Liver (tissue), 9 donors: Measurements from ENCODE around the gene ZEB1. TPM values are rescaled to one million over a fixed set of nuclear protein-coding genes. Genes with fewer than 3 reads are reported as not detected.

Experiments
- DNase-seq: peaks from one replicate; pipeline ENCODE4 v3.0.0-alpha.2; 2017; ENCODE audit warnings: low spot score
- H3K27ac ChIP-seq, 2 donors: one replicate each; pipeline ENCODE4 v1.7.0; 2013; ENCODE audit warnings: inconsistent platforms in 2 of 2, low read length in 2 of 2, control low read depth in 1 of 2, low read depth in 1 of 2, mild to moderate bottlenecking in 1 of 2
- H3K27me3 ChIP-seq, 4 donors: one replicate each; pipeline versions ENCODE4 v1.6.1 to v1.7.0; 2013; ENCODE audit warnings: low read length in 3 of 4, inconsistent platforms in 1 of 4, mild to moderate bottlenecking in 1 of 4, moderate library complexity in 1 of 4; ENCODE audit not compliant: control insufficient read depth in 4 of 4, insufficient read depth in 4 of 4
- H3K36me3 ChIP-seq, 4 donors: one replicate each; pipeline versions ENCODE4 v1.6.1 to v1.7.0; 2013; ENCODE audit warnings: low read length in 3 of 4, mild to moderate bottlenecking in 3 of 4, low read depth in 1 of 4, moderate library complexity in 1 of 4; ENCODE audit not compliant: control insufficient read depth in 4 of 4, insufficient read depth in 3 of 4
- H3K4me1 ChIP-seq, 4 donors: one replicate each; pipeline versions ENCODE4 v1.6.1 to v1.7.0; 2013; ENCODE audit warnings: low read length in 3 of 4, mild to moderate bottlenecking in 3 of 4, moderate library complexity in 1 of 4; ENCODE audit not compliant: control insufficient read depth in 4 of 4, insufficient read depth in 4 of 4
- H3K4me3 ChIP-seq, 3 donors: one replicate each; pipeline versions ENCODE4 v1.6.1 to v1.7.0; 2013; ENCODE audit warnings: low read length in 3 of 3, control low read depth in 1 of 3, low read depth in 1 of 3, mild to moderate bottlenecking in 1 of 3
- H3K9ac ChIP-seq, 2 donors: one replicate each; pipeline ENCODE4 v1.7.0; 2013; ENCODE audit warnings: low read length in 2 of 2, mild to moderate bottlenecking in 2 of 2, moderate library complexity in 2 of 2, control low read depth in 1 of 2, low read depth in 1 of 2
- H3K9me3 ChIP-seq, 4 donors: one replicate each; pipeline versions ENCODE4 v1.6.1 to v1.7.0; 2013; ENCODE audit warnings: low read length in 3 of 4; ENCODE audit not compliant: control insufficient read depth in 4 of 4
- ATF3 ChIP-seq: IDR thresholded peaks from 2 replicates; pipeline ENCODE4 v1.6.1; 2016; ENCODE audit warnings: antibody characterized with exemption
- CTCF ChIP-seq: fragments of 150-350 bp; IDR thresholded peaks from 2 replicates; pipeline ENCODE4 v1.5.1; 2017; ENCODE audit warnings: improper control_type of control experiment, low read depth, low read length; ENCODE audit not compliant: missing input control
- EGR1 ChIP-seq, 2 donors: IDR thresholded peaks; 2 replicates each; pipeline ENCODE4 v1.6.1; 2016 to 2018; ENCODE audit warnings: antibody characterized with exemption in 2 of 2, low read depth in 2 of 2
- FOXA1 ChIP-seq: IDR thresholded peaks from 2 replicates; pipeline ENCODE4 v1.6.1; 2016; ENCODE audit warnings: antibody characterized with exemption
- FOXA2 ChIP-seq: IDR thresholded peaks from 2 replicates; pipeline ENCODE4 v1.6.1; 2016; ENCODE audit warnings: antibody characterized with exemption
- GABPA ChIP-seq, 2 donors: IDR thresholded peaks in 1 of 2; conservative IDR thresholded peaks in 1 of 2; 2 replicates each; pipeline ENCODE4 v1.6.1; 2016; ENCODE audit warnings: antibody characterized with exemption in 2 of 2, mild to moderate bottlenecking in 1 of 2, moderate library complexity in 1 of 2
- HNF4A ChIP-seq, 2 donors: conservative IDR thresholded peaks; 2 replicates each; pipeline ENCODE4 v1.6.1; 2016; ENCODE audit warnings: antibody characterized with exemption in 2 of 2, mild to moderate bottlenecking in 2 of 2
- HNF4G ChIP-seq: IDR thresholded peaks from 2 replicates; pipeline ENCODE4 v1.6.1; 2016; ENCODE audit warnings: antibody characterized with exemption
- JUND ChIP-seq, 2 donors: IDR thresholded peaks; 2 replicates each; pipeline ENCODE4 v1.6.1; 2016; ENCODE audit warnings: antibody characterized with exemption in 2 of 2
- MAX ChIP-seq: IDR thresholded peaks from 2 replicates; pipeline ENCODE4 v1.6.1; 2016; ENCODE audit warnings: antibody characterized with exemption
- NR2F2 ChIP-seq: IDR thresholded peaks from 2 replicates; pipeline ENCODE4 v1.6.1; 2016; ENCODE audit warnings: antibody characterized with exemption
- RAD21 ChIP-seq, 2 donors: IDR thresholded peaks; 2 replicates each; pipeline ENCODE4 v1.6.1; 2016; ENCODE audit warnings: antibody characterized with exemption in 2 of 2, mild to moderate bottlenecking in 2 of 2
- REST ChIP-seq: IDR thresholded peaks from 2 replicates; pipeline ENCODE4 v1.6.1; 2016; ENCODE audit warnings: antibody characterized with exemption, mild to moderate bottlenecking
- RXRA ChIP-seq, 2 donors: IDR thresholded peaks; 2 replicates each; pipeline ENCODE4 v1.6.1; 2017 to 2018; ENCODE audit warnings: antibody characterized with exemption in 2 of 2, mild to moderate bottlenecking in 1 of 2
- SP1 ChIP-seq: IDR thresholded peaks from 2 replicates; pipeline ENCODE4 v1.6.1; 2018; ENCODE audit warnings: antibody characterized with exemption, mild to moderate bottlenecking
- TAF1 ChIP-seq: conservative IDR thresholded peaks from 2 replicates; pipeline ENCODE4 v1.6.1; 2016; ENCODE audit warnings: antibody characterized with exemption, mild to moderate bottlenecking
- YY1 ChIP-seq: IDR thresholded peaks from 2 replicates; pipeline ENCODE4 v1.6.1; 2016; ENCODE audit warnings: antibody characterized with exemption, mild to moderate bottlenecking
- ZBTB33 ChIP-seq: IDR thresholded peaks from 2 replicates; pipeline ENCODE4 v1.6.1; 2016; ENCODE audit warnings: antibody characterized with exemption
- WGBS: extraction: QIAGEN DNeasy Blood & Tissue Kit; methylation state at CpG from one replicate; pipeline ENCODE4 v1.1.7; 2013; 5-methylcytosine and 5-hydroxymethylcytosine counted together
- polyA plus RNA-seq, 2 donors: library from polyadenylated mRNA; stranded (reverse) in 1 of 2; unstranded in 1 of 2; fragments of 200-250 nt in 1 of 2; fragments of >200 nt in 1 of 2; fragmentation: Nextera tagmentation in 1 of 2; extraction: Ambion mirVana in 1 of 2; gene quantifications; one replicate each; pipeline versions ENCODE4 v1.2.1 to v1.2.3, GENCODE V29; 2013 to 2015
- total RNA-seq, 2 donors: library from RNA; depleted of rRNA; stranded (reverse); fragments of >200 nt; gene quantifications; one replicate each; pipeline ENCODE4 v1.2.3, GENCODE V29; 2014
- donor health status: healthy.
- donor health status: healthy.
- donor health status: healthy.
- donor health status: healthy.
- donor health status: healthy.

The ZEB1 gene
- total and polyA plus RNA-seq, 4 donors, result 3.2 to 19.6 (median 6.5) TPM

GRCh38 chr10:31290386-31290785 is 28.6 kb upstream of the ZEB1 start:
- Histone ChIP-seq H3K4me1 (no peaks in the 10 kb centered on the region), H3K9ac (no peak overlapping the region), H3K9me3 (no peaks in the 10 kb centered on the region), H3K4me3 (no peak overlapping the region), H3K27me3 (no peaks in the 10 kb centered on the region), H3K36me3 (no peaks in the 10 kb centered on the region), H3K27ac (no peak overlapping the region)
- 76% methylated on average over 3 of the region's 3 CpGs for WGBS
- TF ChIP-seq HNF4A (conservative IDR thresholded peaks at IDR 0.05) (no peak), MAX (no peak), TAF1 (no peak), RXRA (IDR thresholded peaks at IDR 0.05) (no peak)
- no peak for DNase-seq

- Histone ChIP-seq H3K9me3 (no peaks in the 10 kb centered on the region), H3K9ac (no peak overlapping the region), H3K4me1 (no peaks in the 10 kb centered on the region), H3K36me3 (no peaks in the 10 kb centered on the region), H3K27me3 (no peaks in the 10 kb centered on the region), H3K27ac (no peak overlapping the region), H3K4me3 (no peak overlapping the region)
- no peak for DNase-seq
- no peak for TF ChIP-seq REST
- TF ChIP-seq SP1, result no peak
- no peak for TF ChIP-seq ZBTB33
- TF ChIP-seq JUND (IDR thresholded peaks at IDR 0.05), result no peak
- no peak for TF ChIP-seq GABPA (IDR thresholded peaks at IDR 0.05 in 1 of 2, conservative IDR thresholded peaks at IDR 0.05 in 1 of 2)
- TF ChIP-seq CTCF, result no peak
- TF ChIP-seq MAX, result no peak
- TF ChIP-seq FOXA2, result no peak
- no peak for TF ChIP-seq RAD21 (IDR thresholded peaks at IDR 0.05)
- TF ChIP-seq ATF3, result no peak
- no peak for TF ChIP-seq HNF4A (conservative IDR thresholded peaks at IDR 0.05)
- no peak for TF ChIP-seq HNF4G
- TF ChIP-seq FOXA1, result no peak
- no peak for TF ChIP-seq EGR1 (IDR thresholded peaks at IDR 0.05; ENCODE audit: low read depth in 2 of 2)
- TF ChIP-seq TAF1, result no peak
- TF ChIP-seq YY1, result no peak
- no peak for TF ChIP-seq RXRA (IDR thresholded peaks at IDR 0.05)
- TF ChIP-seq NR2F2, result no peak
- 96% methylated on average over 1 of the region's 1 CpG for WGBS
Measured at GRCh38 chr10:31291123-31291522, 27.9 kb upstream of the ZEB1 start.
